Type B pancreatic cell (in vitro differentiated cells): ENCODE data around the gene ZBTB3. TPM values are rescaled to one million over a fixed set of nuclear protein-coding genes. Genes with fewer than 3 reads are reported as not detected.

Experiments
- DNase-seq: peaks from one replicate; pipeline ENCODE4 v3.0.0; 2021; ENCODE audit warnings: mixed read lengths; ENCODE audit not compliant: unreplicated experiment; ENCODE audit errors: extremely low spot score
- H3K27ac Mint-ChIP-seq: 2 replicates; pipeline ENCODE4 v1.8.0; 2021; ENCODE audit warnings: mild to moderate bottlenecking, mixed read lengths
- H3K27me3 Mint-ChIP-seq: 2 replicates; pipeline ENCODE4 v1.8.0; 2021; ENCODE audit warnings: mixed read lengths
- H3K36me3 Mint-ChIP-seq: 2 replicates; pipeline ENCODE4 v1.8.0; 2021; ENCODE audit warnings: mixed read lengths
- H3K4me1 Mint-ChIP-seq: one replicate; pipeline ENCODE4 v1.8.0; 2021; ENCODE audit warnings: mixed read lengths; ENCODE audit not compliant: unreplicated experiment
- H3K4me3 Mint-ChIP-seq: 2 replicates; pipeline ENCODE4 v1.8.0; 2021; ENCODE audit warnings: mild to moderate bottlenecking, mixed read lengths
- H3K9me3 Mint-ChIP-seq: 2 replicates; pipeline ENCODE4 v1.8.0; 2021; ENCODE audit warnings: mixed read lengths
- long read RNA-seq: library from polyadenylated mRNA; unstranded; transcript quantifications from one replicate; pipeline ENCODE4 v2.0.0, GENCODE V29; 2020
- total RNA-seq: library from RNA; stranded (reverse); gene quantifications from 2 replicates; pipeline ENCODE4 v1.2.1, GENCODE V29; 2021; ENCODE audit warnings: low replicate concordance
- TF ChIP-seq, protein P1 (sequence below): fragments of 200-600 bp; sonication (generic); conservative IDR thresholded peaks from 2 replicates; pipeline ENCODE4 v1.5.0; 2021; ENCODE audit warnings: antibody characterized with exemption, mild to moderate bottlenecking

The ZBTB3 gene
- total RNA-seq = 6.3 and 10.1 TPM in 2 replicates
- long read RNA-seq, partial matches to known transcripts = 0 of 1 reads
- long read RNA-seq, other reads (novel, unspliced or antisense) = 0 of 1 reads

DNA sequence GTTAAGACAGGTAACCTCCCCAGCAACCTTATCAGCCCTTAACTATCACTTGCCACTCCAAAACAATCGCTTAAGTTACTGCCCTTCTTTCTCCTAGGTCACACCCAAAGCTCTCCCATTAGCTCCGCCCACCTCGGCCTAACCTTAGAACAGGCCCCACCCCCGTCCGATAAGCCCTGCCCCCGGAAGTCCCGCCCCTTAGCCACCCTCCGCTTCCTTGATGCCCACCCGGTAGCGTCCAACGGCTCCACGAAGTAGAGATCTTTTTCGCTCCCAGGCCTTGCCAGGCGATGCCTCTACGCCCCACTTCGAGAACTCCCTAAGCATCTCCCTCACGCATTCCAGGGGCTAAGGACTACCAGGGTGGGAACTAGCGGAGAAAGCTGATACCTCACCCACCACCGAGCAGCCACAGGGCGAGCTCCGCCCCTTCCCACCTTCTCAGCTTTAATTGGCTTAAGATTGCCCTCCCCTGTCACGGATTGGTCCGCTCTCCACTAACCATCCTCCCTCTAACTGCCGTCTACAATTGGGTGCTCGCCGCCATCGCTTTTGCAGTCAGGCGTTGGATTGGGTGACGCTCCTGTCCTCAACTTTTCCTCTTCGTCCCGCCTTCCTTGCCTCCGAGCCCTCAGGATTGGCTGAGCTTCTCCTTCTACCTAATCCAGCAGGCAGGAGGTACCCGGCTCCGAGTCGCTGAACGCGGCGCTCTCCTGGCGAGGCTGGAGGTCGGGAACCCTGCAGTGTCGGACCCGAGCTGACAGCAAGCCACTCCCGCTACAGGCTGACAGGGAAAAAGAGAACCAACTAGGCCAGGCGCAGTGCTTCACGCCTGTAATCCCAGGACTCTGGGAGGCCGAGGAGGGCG, at the start of gene ZBTB3:
Gene ZBTB3 (minus strand): TSS at position 425 of the 868 bp plus-strand sequence. CDS start 496 bp downstream, outside the sequence.
- peak within 1 kb of the TSS; percentile 96 for H3K27ac Mint-ChIP-seq
- peak within 1 kb of the TSS; percentile 100 for H3K4me3 Mint-ChIP-seq
- peak; percentile 95 for DNase-seq
- no peaks in the 10 kb centered on the region for H3K9me3 Mint-ChIP-seq
- H3K36me3 Mint-ChIP-seq = peaks cover 8% of the 10 kb centered on the region
- no peaks in the 10 kb centered on the region for H3K27me3 Mint-ChIP-seq
- peaks cover 10% of the 10 kb centered on the region for H3K4me1 Mint-ChIP-seq
- TF ChIP-seq, protein P1, sequence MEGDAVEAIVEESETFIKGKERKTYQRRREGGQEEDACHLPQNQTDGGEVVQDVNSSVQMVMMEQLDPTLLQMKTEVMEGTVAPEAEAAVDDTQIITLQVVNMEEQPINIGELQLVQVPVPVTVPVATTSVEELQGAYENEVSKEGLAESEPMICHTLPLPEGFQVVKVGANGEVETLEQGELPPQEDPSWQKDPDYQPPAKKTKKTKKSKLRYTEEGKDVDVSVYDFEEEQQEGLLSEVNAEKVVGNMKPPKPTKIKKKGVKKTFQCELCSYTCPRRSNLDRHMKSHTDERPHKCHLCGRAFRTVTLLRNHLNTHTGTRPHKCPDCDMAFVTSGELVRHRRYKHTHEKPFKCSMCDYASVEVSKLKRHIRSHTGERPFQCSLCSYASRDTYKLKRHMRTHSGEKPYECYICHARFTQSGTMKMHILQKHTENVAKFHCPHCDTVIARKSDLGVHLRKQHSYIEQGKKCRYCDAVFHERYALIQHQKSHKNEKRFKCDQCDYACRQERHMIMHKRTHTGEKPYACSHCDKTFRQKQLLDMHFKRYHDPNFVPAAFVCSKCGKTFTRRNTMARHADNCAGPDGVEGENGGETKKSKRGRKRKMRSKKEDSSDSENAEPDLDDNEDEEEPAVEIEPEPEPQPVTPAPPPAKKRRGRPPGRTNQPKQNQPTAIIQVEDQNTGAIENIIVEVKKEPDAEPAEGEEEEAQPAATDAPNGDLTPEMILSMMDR = no peak

DNA sequence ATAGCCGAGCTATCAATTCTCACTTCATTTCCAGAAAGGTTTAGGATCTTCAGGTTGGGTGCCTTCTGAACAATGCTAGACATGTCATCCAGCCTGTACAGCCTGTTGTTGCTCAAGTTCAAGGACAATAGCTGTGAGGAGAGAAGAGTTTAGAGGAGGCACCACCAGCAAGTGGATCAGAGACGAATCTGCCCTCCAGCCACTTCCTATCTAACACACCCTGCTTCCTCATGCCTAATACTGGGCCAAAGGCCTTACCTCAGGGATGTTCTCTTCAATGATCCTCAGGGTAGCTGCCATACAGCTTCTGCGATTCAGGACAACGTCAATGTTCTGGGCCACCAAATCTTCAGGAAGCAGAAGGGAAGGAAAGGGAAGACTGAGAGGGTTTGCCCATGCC, 47.1 kb upstream of the ZBTB3 start:
- Mint-ChIP-seq H3K27me3 (no peaks in the 10 kb centered on the region), H3K27ac (peak overlapping the region; percentile 85), H3K4me1 (peaks cover 9% of the 10 kb centered on the region), H3K9me3 (no peaks in the 10 kb centered on the region), H3K36me3 (peaks cover 30% of the 10 kb centered on the region), H3K4me3 (peak overlapping the region; percentile 50)
- no peak for DNase-seq
- TF ChIP-seq, protein P1 = no peak

DNA sequence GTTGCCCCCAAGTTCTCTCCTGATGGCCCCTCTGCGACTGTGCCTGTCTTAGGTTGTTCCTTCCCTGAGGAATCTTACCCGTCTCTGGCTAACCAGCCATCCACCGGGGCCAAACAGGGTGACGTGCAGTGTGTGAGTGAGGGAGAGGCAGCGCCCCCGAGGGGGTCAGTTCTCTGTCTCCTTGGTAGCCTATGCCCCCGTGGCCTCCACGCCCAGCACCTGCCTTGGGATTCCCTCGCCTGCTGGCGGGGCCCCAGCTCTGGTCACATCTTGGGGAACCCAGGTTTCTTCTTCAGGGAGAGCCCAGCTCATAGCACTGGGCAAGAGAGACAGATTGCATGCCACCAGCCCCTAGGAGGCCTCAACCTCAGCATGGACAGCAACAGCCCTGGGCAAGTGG, 45.5 kb upstream of the ZBTB3 start:
- DNase-seq = no peak
- Mint-ChIP-seq H3K9me3 (no peaks in the 10 kb centered on the region), H3K27me3 (no peaks in the 10 kb centered on the region), H3K36me3 (peaks cover 40% of the 10 kb centered on the region), H3K27ac (peak overlapping the region; percentile 39), H3K4me3 (no peak overlapping the region), H3K4me1 (peaks cover 9% of the 10 kb centered on the region)
- TF ChIP-seq, protein P1 = no peak

DNA sequence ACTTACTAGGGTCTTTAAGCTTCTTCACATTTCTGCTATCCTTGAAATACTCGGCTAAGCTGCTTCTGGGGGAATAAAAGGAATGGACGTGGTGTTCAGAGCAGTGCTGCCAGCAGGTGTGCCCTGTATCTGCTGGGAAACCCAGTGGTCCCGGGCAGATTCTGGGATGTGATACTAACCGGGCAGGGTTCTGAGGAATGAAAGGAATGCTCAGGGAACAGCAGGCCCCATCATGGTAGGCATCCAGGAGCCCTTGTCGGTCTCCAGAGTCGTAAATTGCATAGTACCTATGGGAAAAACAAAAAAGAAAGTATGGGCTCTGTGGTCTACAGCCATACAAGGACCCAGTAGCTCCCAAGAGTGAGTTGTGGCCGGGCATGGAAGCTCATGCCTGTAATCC, 42.3 kb upstream of the ZBTB3 start:
- no peak overlapping the region for H3K4me3 Mint-ChIP-seq
- H3K9me3 Mint-ChIP-seq = no peaks in the 10 kb centered on the region
- H3K36me3 Mint-ChIP-seq = peaks cover 42% of the 10 kb centered on the region
- no peaks in the 10 kb centered on the region for H3K27me3 Mint-ChIP-seq
- H3K27ac Mint-ChIP-seq = no peak overlapping the region
- peaks cover 10% of the 10 kb centered on the region for H3K4me1 Mint-ChIP-seq
- TF ChIP-seq, protein P1 = no peak
- DNase-seq = no peak

DNA sequence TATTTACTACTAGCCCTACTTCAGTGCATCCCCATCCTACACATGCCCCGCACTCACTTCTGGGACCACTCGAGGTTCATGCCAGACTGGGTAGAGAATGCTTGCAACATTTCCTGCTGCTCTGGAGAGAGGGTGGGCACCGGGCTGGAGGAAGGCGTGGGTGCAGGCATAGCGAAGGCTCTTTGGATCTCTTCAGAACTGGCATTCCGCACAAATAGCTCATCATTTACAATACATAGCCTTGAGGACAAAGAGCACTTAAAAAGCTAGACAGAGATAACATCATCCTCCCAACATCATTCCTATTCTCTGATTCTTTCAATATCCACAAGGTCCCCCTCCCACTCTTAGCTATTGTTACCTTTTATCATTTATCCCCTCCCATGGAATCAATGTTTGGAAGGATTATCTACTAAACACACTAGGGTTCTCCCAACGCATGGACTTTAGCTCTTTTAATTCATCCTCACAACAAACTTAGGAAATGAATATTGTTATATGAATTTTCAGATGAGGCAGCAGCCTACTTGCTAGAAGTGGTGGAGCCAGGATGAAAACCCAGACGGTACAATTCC, 40.3 kb upstream of the ZBTB3 start:
- Mint-ChIP-seq H3K4me3 (peak overlapping the region; percentile 9), H3K27me3 (no peaks in the 10 kb centered on the region), H3K9me3 (no peaks in the 10 kb centered on the region), H3K27ac (peak overlapping the region; percentile 32), H3K36me3 (peaks cover 33% of the 10 kb centered on the region), H3K4me1 (peaks cover 21% of the 10 kb centered on the region)
- TF ChIP-seq, protein P1 = no peak
- no peak for DNase-seq
